AG10803 (cell line): ENCODE measurements around the gene SLCO2A1.
A peak's percentile ranks its signal among the peaks of the same experiment; 100 is the strongest.

Source experiments
- DNase-seq: peaks from one replicate; pipeline ENCODE4 v3.0.0; 2010; ENCODE audit warnings: low read depth
- H3K4me3 ChIP-seq: 2 replicates; pipeline ENCODE4 v1.5.1; 2011; ENCODE audit warnings: mild to moderate bottlenecking, low read length, control low read depth
- TF ChIP-seq, protein P1 (sequence below): conservative IDR thresholded peaks from 2 replicates; pipeline ENCODE4 v1.5.1; 2011; ENCODE audit warnings: mild to moderate bottlenecking, low read length, control low read depth, inconsistent platforms

Gene SLCO2A1

DNA sequence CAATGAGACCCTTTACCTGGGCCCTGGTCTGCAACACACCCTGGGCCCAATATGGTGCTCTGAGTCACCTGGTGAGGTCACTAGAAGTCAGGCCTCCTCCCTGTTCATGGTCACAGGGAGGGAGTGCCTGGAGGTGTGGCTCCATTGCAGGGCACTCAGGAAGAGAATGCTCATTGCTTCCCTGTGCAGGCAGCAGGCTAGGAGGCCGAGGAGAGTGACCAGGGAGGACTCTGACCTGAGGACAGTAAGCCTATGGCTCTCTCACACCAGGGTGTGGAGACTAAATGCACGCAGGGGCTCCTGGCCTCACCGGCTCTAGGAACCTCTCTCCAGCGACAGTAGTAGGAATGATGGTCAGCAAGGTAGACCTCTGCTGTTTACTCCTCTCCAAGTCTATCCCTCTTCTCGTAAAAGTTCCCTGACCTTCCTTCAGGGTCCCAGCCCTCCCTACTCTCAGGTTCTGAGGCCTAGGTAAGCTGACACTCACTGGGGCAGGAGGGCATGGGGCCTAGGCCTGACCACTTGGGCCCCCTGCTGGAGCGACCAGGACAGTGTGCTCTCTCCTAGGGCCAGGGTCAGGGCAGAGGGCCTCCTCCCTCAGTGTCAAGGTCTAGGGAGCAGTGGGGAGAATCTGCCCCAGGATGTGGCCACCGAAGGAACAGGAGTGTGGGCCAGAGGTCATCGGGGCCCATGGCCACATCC is 9.6 kb upstream of the SLCO2A1 start:
- TF ChIP-seq, protein P1, sequence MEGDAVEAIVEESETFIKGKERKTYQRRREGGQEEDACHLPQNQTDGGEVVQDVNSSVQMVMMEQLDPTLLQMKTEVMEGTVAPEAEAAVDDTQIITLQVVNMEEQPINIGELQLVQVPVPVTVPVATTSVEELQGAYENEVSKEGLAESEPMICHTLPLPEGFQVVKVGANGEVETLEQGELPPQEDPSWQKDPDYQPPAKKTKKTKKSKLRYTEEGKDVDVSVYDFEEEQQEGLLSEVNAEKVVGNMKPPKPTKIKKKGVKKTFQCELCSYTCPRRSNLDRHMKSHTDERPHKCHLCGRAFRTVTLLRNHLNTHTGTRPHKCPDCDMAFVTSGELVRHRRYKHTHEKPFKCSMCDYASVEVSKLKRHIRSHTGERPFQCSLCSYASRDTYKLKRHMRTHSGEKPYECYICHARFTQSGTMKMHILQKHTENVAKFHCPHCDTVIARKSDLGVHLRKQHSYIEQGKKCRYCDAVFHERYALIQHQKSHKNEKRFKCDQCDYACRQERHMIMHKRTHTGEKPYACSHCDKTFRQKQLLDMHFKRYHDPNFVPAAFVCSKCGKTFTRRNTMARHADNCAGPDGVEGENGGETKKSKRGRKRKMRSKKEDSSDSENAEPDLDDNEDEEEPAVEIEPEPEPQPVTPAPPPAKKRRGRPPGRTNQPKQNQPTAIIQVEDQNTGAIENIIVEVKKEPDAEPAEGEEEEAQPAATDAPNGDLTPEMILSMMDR = peak; percentile 19; the same call in 1 of the 2 replicates
- no peak for DNase-seq
- no peak overlapping the region for H3K4me3 ChIP-seq

GRCh38 chr3:134038716-134039115 is 9.0 kb upstream of the SLCO2A1 start:
- DNase-seq = no peak
- H3K4me3 ChIP-seq = no peak overlapping the region
- TF ChIP-seq, protein P1 = no peak

DNA sequence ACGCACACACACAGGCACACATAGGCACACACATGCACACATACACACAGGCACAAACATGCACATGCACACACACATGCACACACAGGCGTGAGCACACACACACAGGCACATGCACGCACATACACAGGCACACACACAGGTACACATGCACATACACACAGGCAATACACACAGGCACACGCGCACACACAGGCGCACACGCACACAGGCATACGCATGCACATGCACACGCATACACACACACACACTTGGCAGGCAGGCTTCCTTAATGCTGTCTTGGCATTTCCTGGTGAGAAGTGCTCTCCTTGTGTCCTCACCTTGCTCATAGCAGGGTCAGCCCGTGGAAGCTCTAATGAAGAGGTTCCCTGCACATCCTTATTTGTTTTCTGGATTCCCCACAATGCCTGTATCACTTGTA is 8.4 kb upstream of the SLCO2A1 start:
- DNase-seq = no peak
- TF ChIP-seq, protein P1 = no peak
- no peak overlapping the region for H3K4me3 ChIP-seq

DNA sequence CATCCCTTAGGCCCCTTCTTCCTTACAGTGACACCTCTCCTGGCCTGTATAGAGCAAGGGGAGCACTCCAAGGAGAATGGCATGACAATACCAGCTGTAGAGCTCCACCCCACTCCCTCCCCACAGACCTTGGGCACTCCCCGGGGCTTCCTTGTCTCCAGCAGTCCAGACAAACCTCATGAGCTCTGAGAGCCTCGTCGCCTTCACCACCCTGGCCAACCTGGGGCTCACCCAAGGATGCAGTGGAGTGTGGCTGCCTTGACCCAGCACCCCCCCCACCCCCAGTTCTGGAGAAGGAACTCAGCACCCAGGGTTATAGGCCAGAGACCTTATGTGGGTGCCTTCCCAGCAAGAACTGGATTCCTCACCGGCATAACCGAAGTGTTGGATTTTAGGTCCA is 7.4 kb upstream of the SLCO2A1 start:
- no peak overlapping the region for H3K4me3 ChIP-seq
- TF ChIP-seq, protein P1 = no peak
- DNase-seq = no peak

DNA sequence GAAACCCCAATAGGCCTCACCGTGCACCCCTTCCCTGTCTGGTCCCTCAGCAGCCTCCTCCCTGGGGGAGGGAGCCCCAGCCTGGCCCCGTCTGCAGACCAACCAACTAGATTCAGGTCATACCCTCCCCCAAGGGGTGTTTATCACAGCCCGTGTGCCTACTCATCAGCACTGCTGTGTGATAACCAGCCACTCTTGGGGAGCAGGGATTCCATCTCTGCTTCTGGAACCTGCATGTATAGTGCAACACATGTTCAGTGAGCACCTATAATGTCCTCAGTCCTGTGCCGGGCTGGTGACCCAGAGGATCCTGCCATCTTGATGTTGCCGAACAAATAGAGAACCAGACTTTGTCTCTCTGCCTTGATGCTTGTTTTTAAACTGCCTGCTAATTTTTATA is 6.6 kb upstream of the SLCO2A1 start:
- no peak overlapping the region for H3K4me3 ChIP-seq
- TF ChIP-seq, protein P1 = no peak
- no peak for DNase-seq

DNA sequence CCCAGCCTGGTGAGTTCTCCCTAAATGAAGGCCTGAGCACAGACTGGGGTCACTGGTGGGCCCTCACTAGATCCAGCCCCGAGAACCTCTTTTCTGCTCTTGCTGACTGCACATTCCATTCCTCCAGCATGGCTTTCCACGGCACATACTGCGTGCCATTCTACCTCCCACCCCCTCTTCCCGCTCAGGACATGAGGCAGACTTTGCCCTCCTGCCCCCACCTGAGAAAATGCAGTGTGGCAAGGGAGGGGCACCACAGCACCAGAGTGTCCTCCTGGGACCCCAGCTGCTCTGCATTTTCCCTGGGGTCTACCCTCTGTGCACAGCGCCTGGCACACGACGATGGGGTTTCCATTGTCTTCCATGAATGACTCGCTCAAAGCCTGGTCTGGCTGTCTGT is 6.1 kb upstream of the SLCO2A1 start:
- DNase-seq = no peak
- H3K4me3 ChIP-seq = no peak overlapping the region
- TF ChIP-seq, protein P1 = no peak

DNA sequence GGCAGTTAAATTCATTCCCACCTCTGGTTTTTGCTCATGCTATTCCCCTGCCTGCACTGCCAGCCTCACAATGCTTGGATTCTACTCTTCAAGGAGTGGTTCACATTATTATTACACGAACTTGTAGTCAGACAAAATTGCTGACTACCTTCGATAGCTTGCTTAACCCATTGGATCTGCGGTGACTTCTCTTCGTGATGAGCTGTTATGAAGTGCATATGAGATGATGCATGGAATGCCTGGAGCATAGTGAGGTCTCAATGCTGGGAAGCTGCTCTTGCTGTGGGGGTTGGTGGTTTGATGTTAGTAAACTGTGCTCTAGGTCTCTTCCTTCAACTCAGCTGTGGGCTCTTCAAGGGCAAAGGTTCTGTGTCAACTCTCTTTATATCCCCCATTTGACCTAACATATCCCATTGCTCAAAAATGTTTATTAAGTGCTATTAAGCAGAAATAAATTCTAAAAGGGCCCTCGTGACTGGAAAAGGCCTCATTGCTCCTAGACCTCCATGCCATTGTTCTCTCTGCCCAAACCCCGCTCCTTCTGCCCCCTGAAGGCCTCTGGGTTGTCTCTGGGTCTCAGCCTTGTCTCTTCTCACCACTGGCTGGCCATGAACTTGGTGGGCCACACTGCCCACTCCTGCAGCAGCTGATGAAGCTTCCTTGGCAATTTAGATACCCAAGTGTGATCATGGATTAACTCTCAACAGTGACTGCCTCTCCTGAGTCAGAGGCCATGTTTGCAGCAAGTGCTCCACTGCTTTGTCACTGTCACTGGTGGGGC is 4.5 kb upstream of the SLCO2A1 start:
- peak; percentile 46 for DNase-seq
- H3K4me3 ChIP-seq = no peak overlapping the region
- TF ChIP-seq, protein P1 = no peak
